ENCODE data around the gene MAP2K5. TPM values are rescaled to one million over a fixed set of nuclear protein-coding genes. Genes with fewer than 3 reads are reported as not detected.

MAP2K5 gene
- polyA plus RNA-seq, 1 donor from 2014 or later: 12.1 TPM

DNA sequence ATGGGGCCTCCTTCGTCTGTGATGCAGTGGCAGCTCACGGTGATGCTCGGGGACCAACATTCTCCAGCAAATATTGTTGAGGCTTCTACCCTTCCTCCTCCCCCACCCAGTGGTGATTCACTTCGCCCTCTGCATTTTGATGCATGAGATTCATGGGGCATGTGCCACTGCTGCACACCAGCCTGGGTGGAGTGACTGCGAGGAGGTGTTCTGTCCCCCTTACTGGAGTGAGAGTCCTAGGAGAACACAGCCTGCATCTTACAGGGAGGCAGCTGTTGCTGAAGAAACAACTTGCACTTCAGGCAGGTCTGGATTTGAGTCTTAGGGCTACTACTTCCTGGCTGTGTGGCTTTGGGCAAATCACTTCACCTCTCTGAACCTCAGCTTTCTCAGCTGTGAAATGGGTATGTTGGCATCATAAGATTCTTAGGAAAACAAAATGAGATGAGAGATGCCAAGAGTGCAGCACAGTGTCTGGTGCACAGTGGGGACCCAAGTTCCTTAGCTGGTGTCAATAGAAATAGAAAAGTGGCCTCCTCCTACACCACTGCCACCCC, 272.6 kb downstream of the MAP2K5 start:
- H3K27me3 ChIP-seq (ENCODE audit: insufficient read depth, low read depth, low read length): peaks cover 18% of the 10 kb centered on the region
- TF ChIP-seq, protein P1, sequence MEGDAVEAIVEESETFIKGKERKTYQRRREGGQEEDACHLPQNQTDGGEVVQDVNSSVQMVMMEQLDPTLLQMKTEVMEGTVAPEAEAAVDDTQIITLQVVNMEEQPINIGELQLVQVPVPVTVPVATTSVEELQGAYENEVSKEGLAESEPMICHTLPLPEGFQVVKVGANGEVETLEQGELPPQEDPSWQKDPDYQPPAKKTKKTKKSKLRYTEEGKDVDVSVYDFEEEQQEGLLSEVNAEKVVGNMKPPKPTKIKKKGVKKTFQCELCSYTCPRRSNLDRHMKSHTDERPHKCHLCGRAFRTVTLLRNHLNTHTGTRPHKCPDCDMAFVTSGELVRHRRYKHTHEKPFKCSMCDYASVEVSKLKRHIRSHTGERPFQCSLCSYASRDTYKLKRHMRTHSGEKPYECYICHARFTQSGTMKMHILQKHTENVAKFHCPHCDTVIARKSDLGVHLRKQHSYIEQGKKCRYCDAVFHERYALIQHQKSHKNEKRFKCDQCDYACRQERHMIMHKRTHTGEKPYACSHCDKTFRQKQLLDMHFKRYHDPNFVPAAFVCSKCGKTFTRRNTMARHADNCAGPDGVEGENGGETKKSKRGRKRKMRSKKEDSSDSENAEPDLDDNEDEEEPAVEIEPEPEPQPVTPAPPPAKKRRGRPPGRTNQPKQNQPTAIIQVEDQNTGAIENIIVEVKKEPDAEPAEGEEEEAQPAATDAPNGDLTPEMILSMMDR (IDR thresholded peaks at IDR 0.05; ENCODE audit: poor library complexity, severe bottlenecking): no peak
- no peak for TF ChIP-seq EP300 (conservative IDR thresholded peaks at IDR 0.05; ENCODE audit: poor library complexity, severe bottlenecking)
- no peak for TF ChIP-seq EZH2 (IDR thresholded peaks at IDR 0.05; ENCODE audit: borderline replicate concordance, insufficient read depth, low read length, poor library complexity, severe bottlenecking)
- TF ChIP-seq POLR2AphosphoS5 (IDR thresholded peaks at IDR 0.05): no peak
- no peak for TF ChIP-seq MXI1 (conservative IDR thresholded peaks at IDR 0.05; ENCODE audit: poor library complexity, severe bottlenecking)
- TF ChIP-seq, protein P2, sequence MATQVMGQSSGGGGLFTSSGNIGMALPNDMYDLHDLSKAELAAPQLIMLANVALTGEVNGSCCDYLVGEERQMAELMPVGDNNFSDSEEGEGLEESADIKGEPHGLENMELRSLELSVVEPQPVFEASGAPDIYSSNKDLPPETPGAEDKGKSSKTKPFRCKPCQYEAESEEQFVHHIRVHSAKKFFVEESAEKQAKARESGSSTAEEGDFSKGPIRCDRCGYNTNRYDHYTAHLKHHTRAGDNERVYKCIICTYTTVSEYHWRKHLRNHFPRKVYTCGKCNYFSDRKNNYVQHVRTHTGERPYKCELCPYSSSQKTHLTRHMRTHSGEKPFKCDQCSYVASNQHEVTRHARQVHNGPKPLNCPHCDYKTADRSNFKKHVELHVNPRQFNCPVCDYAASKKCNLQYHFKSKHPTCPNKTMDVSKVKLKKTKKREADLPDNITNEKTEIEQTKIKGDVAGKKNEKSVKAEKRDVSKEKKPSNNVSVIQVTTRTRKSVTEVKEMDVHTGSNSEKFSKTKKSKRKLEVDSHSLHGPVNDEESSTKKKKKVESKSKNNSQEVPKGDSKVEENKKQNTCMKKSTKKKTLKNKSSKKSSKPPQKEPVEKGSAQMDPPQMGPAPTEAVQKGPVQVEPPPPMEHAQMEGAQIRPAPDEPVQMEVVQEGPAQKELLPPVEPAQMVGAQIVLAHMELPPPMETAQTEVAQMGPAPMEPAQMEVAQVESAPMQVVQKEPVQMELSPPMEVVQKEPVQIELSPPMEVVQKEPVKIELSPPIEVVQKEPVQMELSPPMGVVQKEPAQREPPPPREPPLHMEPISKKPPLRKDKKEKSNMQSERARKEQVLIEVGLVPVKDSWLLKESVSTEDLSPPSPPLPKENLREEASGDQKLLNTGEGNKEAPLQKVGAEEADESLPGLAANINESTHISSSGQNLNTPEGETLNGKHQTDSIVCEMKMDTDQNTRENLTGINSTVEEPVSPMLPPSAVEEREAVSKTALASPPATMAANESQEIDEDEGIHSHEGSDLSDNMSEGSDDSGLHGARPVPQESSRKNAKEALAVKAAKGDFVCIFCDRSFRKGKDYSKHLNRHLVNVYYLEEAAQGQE (IDR thresholded peaks at IDR 0.05; ENCODE audit: borderline replicate concordance): no peak
- no peak for TF ChIP-seq TAF1 (IDR thresholded peaks at IDR 0.05; ENCODE audit: low read depth)
- H3K9ac ChIP-seq (ENCODE audit: low read length): no peak overlapping the region
- H3K4me2 ChIP-seq (ENCODE audit: low read length): no peak overlapping the region
- no peaks in the 10 kb centered on the region for H3K9me2 ChIP-seq (ENCODE audit: insufficient read depth, low read length)
- no peak overlapping the region for H3K27ac ChIP-seq (ENCODE audit: low read length)
- H3K4me3 ChIP-seq (ENCODE audit: low read length): no peak overlapping the region
- H4K20me1 ChIP-seq (ENCODE audit: insufficient read depth): no peaks in the 10 kb centered on the region
- H3K36me3 ChIP-seq (ENCODE audit: insufficient read depth, low read length): no peaks in the 10 kb centered on the region
- H3K79me2 ChIP-seq (replicated peaks; ENCODE audit: insufficient read depth, low read length): no peaks in the 10 kb centered on the region
- no peak overlapping the region for H2AFZ ChIP-seq (ENCODE audit: low read depth, low read length)
- H3K9me3 ChIP-seq (ENCODE audit: low read length): peaks cover 15% of the 10 kb centered on the region
- no peaks in the 10 kb centered on the region for H3F3A ChIP-seq (ENCODE audit: insufficient read depth, low read length, poor library complexity, severe bottlenecking)

DNA sequence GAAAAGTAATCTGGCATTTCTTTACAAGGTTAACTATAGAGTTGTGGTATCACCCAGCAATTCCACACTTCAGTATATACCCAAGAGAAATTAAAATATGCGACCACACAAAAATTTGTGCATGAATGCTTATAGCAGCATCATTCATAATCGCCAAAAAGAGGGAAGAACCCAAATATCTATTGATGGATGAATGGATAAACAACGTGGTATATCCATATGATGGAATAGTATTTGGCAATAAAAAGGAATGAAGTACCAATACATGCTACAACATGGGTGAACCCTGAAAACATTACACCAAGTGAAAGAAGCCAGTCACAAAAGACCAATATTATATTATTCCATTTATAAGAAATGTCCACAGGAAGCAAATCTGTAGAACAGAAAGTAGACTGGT, 274.2 kb downstream of the MAP2K5 start:
- no peaks in the 10 kb centered on the region for H3K79me2 ChIP-seq (replicated peaks; ENCODE audit: insufficient read depth, low read length)
- H3F3A ChIP-seq (ENCODE audit: insufficient read depth, low read length, poor library complexity, severe bottlenecking): no peaks in the 10 kb centered on the region
- H2AFZ ChIP-seq (ENCODE audit: low read depth, low read length): no peak overlapping the region
- H4K20me1 ChIP-seq (ENCODE audit: insufficient read depth): no peaks in the 10 kb centered on the region
- H3K27ac ChIP-seq (ENCODE audit: low read length): no peak overlapping the region
- H3K36me3 ChIP-seq (ENCODE audit: insufficient read depth, low read length): no peaks in the 10 kb centered on the region
- no peak for TF ChIP-seq RAD21 (conservative IDR thresholded peaks at IDR 0.05)
- TF ChIP-seq, protein P1 (IDR thresholded peaks at IDR 0.05; ENCODE audit: poor library complexity, severe bottlenecking): no peak
- no peak for TF ChIP-seq POLR2AphosphoS5 (IDR thresholded peaks at IDR 0.05)
- no peak for TF ChIP-seq EP300 (conservative IDR thresholded peaks at IDR 0.05; ENCODE audit: poor library complexity, severe bottlenecking)
- TF ChIP-seq MXI1 (conservative IDR thresholded peaks at IDR 0.05; ENCODE audit: poor library complexity, severe bottlenecking): no peak
- TF ChIP-seq, protein P2 (IDR thresholded peaks at IDR 0.05; ENCODE audit: borderline replicate concordance): no peak
- TF ChIP-seq SMC3 (conservative IDR thresholded peaks at IDR 0.05; ENCODE audit: poor library complexity): no peak
- no peak for TF ChIP-seq EZH2 (IDR thresholded peaks at IDR 0.05; ENCODE audit: borderline replicate concordance, insufficient read depth, low read length, poor library complexity, severe bottlenecking)
- TF ChIP-seq TAF1 (IDR thresholded peaks at IDR 0.05; ENCODE audit: low read depth): no peak
- no peak overlapping the region for H3K9ac ChIP-seq (ENCODE audit: low read length)
- no peak overlapping the region for H3K4me3 ChIP-seq (ENCODE audit: low read length)
- peaks cover 34% of the 10 kb centered on the region for H3K27me3 ChIP-seq (ENCODE audit: insufficient read depth, low read depth, low read length)
- peaks cover 15% of the 10 kb centered on the region for H3K9me3 ChIP-seq (ENCODE audit: low read length)
- no peaks in the 10 kb centered on the region for H3K9me2 ChIP-seq (ENCODE audit: insufficient read depth, low read length)
- no peak overlapping the region for H3K4me2 ChIP-seq (ENCODE audit: low read length)
